NOMO-1 treated with DMSO at 0.1 percent for 48 hours (cell line): ENCODE results near the gene RNF26.

ENCODE experiments used
- DNase-seq: peaks from one replicate; lab custom pipeline; 2025; ENCODE audit not compliant: unreplicated experiment; lab: John Stamatoyannopoulos, UW

The RNF26 gene

GRCh38 chr11:119369132-119369925 is 35.0 kb downstream of the RNF26 start:
- DNase-seq = no peak

GRCh38 chr11:119370486-119371046 is 36.2 kb downstream of the RNF26 start:
- DNase-seq = peak; percentile 62

- no peak for DNase-seq
These were observed 36.8 kb downstream of the RNF26 start for GRCh38 chr11:119371067-119371601.

- DNase-seq = peak; percentile 4
These were observed 37.5 kb downstream of the RNF26 start for GRCh38 chr11:119371778-119372182.

- DNase-seq = no peak
These were observed 38.1 kb downstream of the RNF26 start for GRCh38 chr11:119372260-119373058.

GRCh38 chr11:119373059-119373920 is 39.0 kb downstream of the RNF26 start:
- no peak for DNase-seq

- peak; percentile 54 for DNase-seq
These were observed 39.7 kb downstream of the RNF26 start for GRCh38 chr11:119373921-119374631.

- no peak for DNase-seq
These were observed 40.5 kb downstream of the RNF26 start for GRCh38 chr11:119374632-119375336.

- no peak for DNase-seq
These were observed 41.2 kb downstream of the RNF26 start for GRCh38 chr11:119375337-119376196.

- no peak for DNase-seq
These were observed 42.0 kb downstream of the RNF26 start for GRCh38 chr11:119376197-119376847.

GRCh38 chr11:119377112-119377901 is 43.0 kb downstream of the RNF26 start:
- no peak for DNase-seq

- DNase-seq = no peak
These were observed 43.8 kb downstream of the RNF26 start for GRCh38 chr11:119377961-119378667.

- no peak for DNase-seq
These were observed 44.6 kb downstream of the RNF26 start for GRCh38 chr11:119378851-119379465.

- DNase-seq = no peak
These were observed 46.0 kb downstream of the RNF26 start for GRCh38 chr11:119380160-119380826.

- no peak for DNase-seq
These were observed 46.5 kb downstream of the RNF26 start for GRCh38 chr11:119380827-119381180.
